AG20443 (cell line): Measurements from ENCODE around the gene PAH.
A peak's percentile ranks its signal among the peaks of the same experiment; 100 is the strongest.

Experiments used
- DNase-seq: peaks from one replicate; pipeline ENCODE4 v3.0.0; 2012; ENCODE audit warnings: low spot score, mixed read lengths

PAH gene

DNA sequence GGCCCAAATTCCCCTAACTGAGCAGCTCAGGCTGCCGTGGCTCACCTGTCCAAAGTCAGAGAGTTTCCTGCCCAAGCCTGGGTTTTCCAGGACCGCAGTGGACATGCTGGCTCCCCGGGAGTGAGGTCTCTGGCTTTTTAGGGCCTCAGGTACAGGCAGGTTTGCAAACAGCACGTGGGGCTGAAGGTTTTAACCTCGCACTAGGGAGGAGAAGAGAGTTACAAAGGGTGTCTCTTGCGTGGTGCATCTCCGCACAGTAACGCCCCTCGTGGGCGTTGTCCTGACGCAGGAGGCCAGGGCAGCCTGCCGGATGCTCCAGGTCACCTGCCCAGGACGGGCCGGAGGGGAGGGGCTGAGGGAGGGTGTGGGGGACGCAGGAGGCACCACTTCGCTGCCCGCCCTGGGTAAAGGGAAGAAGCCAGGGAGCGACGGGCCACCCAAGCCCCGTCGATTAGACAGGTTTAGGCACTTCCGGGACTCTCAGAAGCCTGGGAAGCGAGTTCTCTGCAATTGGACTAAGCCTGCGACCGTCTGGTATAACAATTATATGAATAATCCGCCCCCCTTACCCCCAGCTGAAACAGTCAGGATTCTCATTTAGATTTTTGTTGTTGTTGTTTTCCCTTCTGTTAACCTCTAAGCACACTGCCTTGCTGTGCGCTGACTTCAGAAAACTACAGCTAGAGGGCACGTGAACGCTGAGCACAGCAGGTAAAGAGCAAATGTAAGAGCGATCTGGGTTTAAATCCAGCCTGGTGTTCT is at the start of gene PAH:
Gene PAH (minus strand): TSS at position 219 of the 762 bp plus-strand sequence. CDS start 114 bp downstream, at position 105.
- no peak for DNase-seq

- no peak for DNase-seq
Measured at GRCh38 chr12:102966200-102966863, 49.3 kb upstream of the PAH start.

DNA sequence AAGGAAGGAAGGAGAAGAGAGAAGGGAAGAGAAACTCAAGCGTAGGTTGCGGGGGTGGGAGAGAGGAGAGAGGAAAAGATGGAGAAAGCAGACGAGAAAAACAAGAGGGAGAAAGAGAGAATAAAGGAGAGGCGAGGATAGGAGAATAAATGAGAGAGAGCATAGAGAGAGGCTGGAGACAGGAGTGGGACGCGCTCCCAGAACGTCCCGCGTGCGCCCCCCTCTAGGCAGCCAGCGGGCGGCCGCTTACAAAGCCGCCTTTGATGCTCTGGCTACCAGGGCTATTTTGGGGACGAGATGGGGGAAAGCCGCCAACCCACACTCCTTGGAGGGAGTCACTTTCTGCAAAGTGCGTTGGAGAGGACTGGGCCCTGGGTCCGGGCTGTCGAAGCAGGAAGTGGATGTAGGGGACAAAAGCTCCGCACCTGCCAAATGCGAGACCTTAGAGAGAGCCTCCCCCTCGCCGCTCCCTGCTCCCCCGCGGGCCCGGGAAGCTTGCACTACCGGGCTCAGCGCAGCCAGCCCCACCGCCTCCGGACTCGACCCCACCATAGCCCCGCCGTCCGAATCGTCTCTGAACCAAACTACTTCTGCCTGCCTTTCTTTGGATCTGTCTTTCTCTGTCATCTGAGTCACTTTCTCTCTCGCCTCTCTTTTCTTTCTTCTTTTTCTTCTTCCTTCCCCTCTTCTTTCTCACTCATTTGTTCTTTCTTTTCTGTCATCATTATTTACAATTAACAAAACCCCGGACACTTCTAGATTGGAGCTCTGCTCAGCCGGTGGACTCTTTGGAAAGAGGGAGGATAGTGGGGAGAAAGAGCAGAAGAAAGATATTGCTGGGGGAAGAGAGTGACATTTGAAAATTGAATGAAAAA is 48.5 kb upstream of the PAH start:
- no peak for DNase-seq

DNA sequence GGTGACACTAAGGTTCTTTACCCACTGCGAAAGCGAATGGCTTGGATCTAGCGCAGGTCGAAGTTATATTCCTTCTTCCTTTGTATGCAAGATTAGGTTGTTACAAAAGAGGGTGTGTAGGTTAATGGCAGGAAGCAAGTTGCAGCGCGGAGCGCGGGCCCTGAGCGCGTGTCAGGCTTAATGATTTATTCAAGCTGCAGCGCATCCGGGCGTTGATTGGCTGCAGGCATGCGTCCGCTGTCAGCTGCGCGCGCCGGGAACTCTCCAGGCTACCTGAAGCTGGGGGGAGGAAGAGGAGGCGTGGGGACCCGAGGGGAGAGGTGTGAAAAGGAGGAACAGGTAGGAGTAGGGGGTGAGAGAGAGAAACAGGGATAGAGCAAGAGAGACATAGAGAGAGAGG is 47.8 kb upstream of the PAH start:
- no peak for DNase-seq

GRCh38 chr12:102963796-102964195 is 46.8 kb upstream of the PAH start:
- DNase-seq = no peak

DNA sequence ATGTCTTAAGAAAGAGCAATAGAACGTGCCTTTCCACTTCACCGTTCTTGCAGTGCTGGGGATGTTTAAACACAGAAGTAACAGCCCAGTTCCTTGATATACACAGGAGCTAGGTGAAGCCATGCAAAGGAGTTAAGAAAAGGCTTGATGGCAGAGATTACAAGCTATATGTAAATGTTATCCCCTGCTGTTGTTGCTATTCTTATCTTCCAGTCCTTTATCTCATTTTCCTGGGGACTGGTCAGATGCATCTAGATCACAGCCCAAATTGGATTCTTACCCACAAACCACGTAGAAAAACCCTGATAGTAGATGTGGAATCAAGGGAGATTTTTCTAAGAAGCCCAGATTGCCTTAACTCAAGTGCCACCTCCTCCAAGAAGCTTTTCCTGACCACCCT is 45.9 kb upstream of the PAH start:
- DNase-seq = no peak

- no peak for DNase-seq
Measured at GRCh38 chr12:102962532-102962931, 45.5 kb upstream of the PAH start.

DNA sequence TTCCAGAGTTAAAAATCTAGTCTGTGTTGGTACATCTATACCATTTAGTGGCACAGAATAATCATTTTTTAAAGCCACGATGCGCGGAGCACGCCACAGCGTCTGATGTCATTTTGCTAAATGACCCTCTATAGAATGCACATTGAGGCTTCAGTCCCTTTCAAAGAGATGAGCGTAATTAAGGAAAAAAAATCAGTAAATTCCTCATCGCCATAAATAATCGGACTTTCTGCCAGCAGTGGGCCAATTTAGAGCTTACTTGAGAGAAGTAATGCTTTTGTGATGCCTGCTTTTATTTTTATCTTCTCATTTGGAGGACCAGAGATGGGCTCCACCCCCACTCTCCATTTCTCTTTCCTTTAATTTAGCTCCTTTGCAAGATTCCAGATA is 44.4 kb upstream of the PAH start:
- no peak for DNase-seq

DNA sequence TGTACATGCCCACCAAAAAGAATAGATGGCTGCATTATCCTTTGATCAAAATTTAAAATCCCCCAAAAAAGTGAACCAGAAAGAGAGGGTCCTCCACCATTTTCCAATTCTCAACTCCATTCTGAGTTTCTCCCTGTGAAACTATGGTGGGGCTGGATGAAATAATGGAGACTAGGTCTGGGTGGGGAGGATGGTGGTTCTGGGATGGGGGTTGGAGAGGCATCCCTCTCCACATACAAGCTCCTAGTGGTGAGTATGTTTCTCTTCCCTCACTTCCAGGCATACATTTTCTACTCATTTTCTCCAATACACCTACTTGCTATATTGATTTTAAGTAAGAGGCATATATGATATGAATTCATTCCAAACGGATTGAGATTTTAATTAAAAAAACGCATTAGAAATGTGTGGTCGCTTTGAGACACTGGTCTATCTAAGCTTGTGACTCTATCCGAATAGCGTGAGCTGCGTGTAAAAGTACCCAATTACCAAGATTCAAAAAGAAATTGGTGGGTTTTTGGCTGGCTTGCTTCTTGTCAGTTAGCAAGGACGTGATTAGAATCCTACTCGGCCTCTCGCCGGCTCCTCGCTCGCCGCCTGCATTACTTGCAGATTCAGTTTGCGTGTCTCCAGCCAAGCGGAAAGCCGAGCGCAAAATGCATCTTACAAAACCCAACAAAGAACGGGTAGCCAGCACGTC is 43.9 kb upstream of the PAH start:
- no peak for DNase-seq

- DNase-seq = no peak
Measured at GRCh38 chr12:102959391-102959790, 42.3 kb upstream of the PAH start.

- DNase-seq = no peak
Measured at GRCh38 chr12:102958830-102959176, 41.8 kb upstream of the PAH start.

- DNase-seq = peak; percentile 57
Measured at GRCh38 chr12:102958073-102958829, 41.2 kb upstream of the PAH start.

DNA sequence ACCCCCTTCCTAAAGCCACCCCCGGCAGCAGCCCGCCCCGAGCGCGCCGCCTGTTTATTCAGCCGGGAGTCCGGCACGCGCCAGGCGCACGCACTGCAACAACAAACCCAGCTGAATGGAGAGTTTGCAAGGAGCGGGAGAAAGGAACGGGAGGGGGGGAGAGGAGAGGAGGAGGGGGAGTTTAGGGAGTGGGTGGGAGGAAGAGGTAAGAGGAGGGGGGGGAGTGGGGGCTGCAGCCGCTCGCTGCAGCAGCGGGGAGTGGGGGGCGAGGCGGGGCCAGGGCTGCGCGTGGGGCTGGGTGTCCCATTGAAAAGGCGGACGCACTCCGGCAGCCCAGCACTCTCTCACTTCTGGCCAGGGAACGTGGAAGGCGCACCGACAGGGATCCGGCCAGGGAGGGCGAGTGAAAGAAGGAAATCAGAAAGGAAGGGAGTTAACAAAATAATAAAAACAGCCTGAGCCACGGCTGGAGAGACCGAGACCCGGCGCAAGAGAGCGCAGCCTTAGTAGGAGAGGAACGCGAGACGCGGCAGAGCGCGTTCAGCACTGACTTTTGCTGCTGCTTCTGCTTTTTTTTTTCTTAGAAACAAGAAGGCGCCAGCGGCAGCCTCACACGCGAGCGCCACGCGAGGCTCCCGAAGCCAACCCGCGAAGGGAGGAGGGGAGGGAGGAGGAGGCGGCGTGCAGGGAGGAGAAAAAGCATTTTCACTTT is 40.5 kb upstream of the PAH start, which contains the start of gene ASCL1:
Gene ASCL1 (plus strand): TSS at position 336 of the 712 bp plus-strand sequence. CDS start 571 bp downstream, outside the sequence.
- DNase-seq = peak; percentile 47

DNA sequence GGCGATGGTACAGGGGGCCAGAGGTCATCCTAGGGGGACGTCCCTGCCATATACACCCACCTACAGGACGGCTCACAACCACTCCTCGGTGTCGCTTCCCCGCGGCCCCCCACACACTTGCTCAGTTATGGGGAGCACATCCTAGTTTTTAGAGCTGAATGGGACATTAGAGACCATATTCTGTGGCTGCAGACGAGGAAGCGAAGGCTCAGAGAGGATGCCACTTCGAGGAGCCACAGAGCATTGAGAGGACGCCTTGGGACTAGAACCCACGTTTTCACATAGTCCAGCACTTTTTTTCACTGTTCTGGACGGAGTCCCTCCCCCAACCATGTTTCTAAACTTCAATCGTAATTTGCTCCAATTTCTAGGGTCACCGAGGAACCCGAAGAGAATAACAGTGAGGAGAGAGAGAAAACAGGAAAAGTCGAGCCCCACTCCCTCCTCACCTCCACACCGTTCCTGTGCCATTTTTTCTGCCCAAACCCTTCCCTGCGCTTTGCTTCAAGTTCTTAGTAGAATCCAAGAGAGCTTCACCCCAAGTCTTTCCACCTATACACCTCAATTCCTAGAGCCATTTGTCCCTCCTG is 39.8 kb upstream of the PAH start:
- no peak for DNase-seq

DNA sequence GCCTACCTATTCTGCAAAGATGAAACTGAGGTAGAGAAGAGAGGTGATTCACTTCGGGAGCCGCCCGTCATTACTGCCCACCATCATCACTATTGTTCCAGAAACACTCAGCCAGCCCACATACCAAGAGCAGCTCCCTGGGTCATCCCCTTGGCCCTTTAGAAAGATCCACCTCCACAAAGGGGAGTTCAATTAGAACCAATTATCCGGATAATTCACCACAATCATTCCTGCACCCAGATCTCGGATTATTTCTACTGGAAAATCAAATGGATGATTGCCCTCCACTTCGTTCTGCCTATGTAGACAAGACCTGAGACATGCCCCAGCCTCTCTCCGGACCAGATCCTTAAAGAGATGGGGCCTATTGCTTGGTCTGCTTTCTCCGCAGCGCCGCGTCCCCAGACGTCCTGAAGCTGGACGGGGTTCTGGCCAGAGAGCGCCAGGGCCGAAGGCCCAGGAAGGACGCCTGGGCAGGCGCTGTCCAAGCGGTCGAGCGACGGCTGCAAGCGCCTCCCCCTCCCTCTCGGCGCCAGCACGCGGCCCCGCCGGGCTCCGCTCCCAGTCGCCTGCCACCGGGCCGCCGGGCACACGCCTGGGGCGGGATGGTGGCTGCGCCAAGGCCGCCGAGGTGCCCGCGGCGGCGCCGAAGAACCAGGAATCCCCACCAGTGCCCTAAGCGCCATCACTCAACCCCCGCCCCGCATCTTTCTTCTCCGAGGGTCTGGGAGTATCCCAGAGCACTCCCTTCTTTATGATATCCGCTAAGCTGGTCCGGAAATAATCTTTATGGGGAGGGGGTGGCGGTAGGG is 39.1 kb upstream of the PAH start:
- peak; percentile 42 for DNase-seq

DNA sequence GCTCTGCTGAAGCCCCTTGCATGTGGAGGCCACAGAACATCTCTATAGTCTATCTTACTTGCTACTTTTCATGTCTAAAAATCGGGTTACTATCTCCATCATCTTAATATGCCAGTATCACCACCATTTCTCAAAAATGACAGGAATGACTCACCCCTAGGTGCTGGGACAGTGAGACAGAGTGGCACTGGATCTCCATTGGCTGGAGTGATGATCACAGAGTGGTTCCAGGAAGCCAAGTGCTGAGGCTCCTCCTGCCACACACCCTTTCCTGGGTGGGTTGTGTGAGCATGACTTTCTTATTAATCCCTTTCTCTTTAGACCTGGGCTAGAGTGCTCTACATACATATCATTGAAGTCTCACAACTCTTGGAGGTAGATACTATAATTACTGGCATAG is 37.1 kb upstream of the PAH start:
- no peak for DNase-seq

GRCh38 chr12:102953221-102953620 is 36.2 kb upstream of the PAH start:
- DNase-seq = no peak

DNA sequence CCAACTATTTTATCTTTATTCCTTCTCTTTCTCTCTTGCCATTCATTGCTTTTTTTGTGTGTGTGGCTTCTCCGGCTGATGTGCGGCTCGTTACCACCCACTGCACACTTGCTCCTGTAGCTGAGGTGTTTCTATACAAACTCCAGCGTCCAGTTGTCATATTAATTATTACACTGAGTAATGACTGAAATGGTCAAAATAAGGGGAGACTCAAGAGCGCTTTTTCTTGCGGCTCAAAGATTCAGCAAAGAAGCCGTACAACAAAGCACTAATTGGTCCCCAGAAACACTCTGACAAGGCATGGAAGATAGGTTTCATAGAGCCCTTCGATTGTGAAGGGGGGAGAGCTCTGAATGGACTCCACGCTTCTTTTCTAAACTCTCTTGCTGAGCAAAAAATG is 34.8 kb upstream of the PAH start:
- no peak for DNase-seq

DNA sequence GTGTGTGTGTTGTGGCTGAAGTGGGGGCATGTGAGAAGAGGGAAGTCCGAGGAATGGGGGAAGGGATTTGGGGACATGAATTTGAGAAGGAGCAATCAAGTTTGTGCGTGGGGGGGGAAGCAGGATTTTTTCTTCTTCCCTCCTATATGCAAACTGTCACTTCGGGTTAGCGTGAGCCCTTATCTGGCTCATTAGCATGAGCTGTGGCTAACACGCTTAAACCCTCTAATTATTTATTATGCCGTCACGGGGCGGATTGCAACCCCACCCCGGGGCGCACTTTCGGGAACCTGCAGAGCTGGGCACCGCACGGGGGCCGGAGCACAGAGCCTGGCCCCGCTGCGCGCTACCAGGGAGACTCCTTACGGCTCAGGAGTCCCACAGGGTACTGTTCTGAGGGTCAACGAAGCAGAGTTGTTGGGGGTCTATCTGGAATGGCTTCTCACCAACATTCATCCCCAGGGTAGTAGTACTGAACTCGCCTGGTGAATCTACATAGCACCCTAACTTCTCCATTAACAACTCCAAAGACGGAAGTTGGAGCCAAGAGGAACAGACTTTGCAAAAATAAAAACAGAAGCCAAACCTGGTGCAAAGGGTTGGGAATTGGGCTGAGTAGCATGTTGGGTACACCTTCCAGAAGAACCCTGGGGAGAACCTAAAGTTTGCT is 34.0 kb upstream of the PAH start:
- DNase-seq = no peak
